OCI-LY7 (cell line): ENCODE results near the gene RNF19B.

Experiments
- EZH2phosphoT487 ChIP-seq: fragments of 200-600 bp; sonication (generic); IDR thresholded peaks from 2 replicates; pipeline ENCODE4 v1.6.1; 2018; ENCODE audit warnings: low read depth, borderline replicate concordance, mild to moderate bottlenecking, mixed run types, antibody characterized with exemption, low read length, moderate library complexity, mixed read lengths
- TF ChIP-seq, protein P1 (sequence below): fragments of 200-600 bp; sonication (generic); conservative IDR thresholded peaks from 2 replicates; pipeline ENCODE4 v1.5.1; 2014; ENCODE audit warnings: mild to moderate bottlenecking, antibody characterized with exemption, low read length, moderate library complexity, mixed read lengths

DNA sequence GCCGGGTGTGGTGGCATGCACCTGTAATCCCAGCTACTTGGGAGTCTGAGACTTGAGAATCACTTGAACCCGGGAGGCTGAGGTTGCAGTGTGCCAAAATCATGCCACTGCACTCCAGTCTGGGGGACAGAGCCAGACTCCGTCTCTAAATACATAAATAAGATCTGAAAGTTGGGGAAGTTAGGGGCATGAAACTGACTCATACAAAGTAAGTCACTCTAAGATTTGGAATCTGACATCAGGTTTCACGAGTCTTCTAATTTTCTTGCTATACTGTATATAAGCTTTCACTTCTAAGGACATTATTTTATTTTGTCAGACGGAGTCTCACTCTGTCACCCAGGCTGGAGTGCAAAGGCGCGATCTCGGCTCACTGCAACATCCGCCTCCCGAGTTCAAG lies 30.1 kb downstream of the RNF19B start:
- TF ChIP-seq, protein P1, sequence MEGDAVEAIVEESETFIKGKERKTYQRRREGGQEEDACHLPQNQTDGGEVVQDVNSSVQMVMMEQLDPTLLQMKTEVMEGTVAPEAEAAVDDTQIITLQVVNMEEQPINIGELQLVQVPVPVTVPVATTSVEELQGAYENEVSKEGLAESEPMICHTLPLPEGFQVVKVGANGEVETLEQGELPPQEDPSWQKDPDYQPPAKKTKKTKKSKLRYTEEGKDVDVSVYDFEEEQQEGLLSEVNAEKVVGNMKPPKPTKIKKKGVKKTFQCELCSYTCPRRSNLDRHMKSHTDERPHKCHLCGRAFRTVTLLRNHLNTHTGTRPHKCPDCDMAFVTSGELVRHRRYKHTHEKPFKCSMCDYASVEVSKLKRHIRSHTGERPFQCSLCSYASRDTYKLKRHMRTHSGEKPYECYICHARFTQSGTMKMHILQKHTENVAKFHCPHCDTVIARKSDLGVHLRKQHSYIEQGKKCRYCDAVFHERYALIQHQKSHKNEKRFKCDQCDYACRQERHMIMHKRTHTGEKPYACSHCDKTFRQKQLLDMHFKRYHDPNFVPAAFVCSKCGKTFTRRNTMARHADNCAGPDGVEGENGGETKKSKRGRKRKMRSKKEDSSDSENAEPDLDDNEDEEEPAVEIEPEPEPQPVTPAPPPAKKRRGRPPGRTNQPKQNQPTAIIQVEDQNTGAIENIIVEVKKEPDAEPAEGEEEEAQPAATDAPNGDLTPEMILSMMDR, result no peak
- no peak for TF ChIP-seq EZH2phosphoT487
